Endothelial cell of umbilical vein (primary cell): Measurements from ENCODE around the gene CMTM7. TPM values are rescaled to one million over a fixed set of nuclear protein-coding genes. Genes with fewer than 3 reads are reported as not detected.

Experiments
- BruUV-seq: library from RNA; stranded (reverse); fragments of 400-500 nt; replicated peaks from 2 replicates; lab custom pipeline; 2021; lab: Mats Ljungman, UMichigan
- CTCF ChIA-PET: fragments of 300-600, 350-600 bp; sonication (Branson Sonifier 250); formaldehyde crosslinking; loops from one replicate; lab custom pipeline; 2021; ENCODE audit warnings: antibody characterized with exemption, inconsistent platforms; lab: Charles Lee
- POLR2A ChIA-PET: fragments of 300-600, 350-600 bp; sonication (Branson Sonifier 250); formaldehyde crosslinking; loops from one replicate; lab custom pipeline; 2021; ENCODE audit warnings: antibody characterized with exemption, inconsistent platforms; lab: Charles Lee
- DNase-seq: peaks from one replicate; pipeline ENCODE4 v3.0.0-alpha.2; 2011; ENCODE audit warnings: low read depth, low spot score
- FAIRE-seq: peaks from 2 replicates; lab custom pipeline; 2011; peaks lifted over from hg19 to GRCh38; lab: Jason Lieb, UNC
- H2AFZ ChIP-seq: 2 replicates; pipeline ENCODE4 v1.6.0; 2012; ENCODE audit warnings: low read depth, low read length, control low read depth, inconsistent platforms
- H3K27ac ChIP-seq: 2 replicates; pipeline ENCODE4 v1.5.1; 2011; ENCODE audit warnings: low read depth, mild to moderate bottlenecking, control low read depth, low read length, moderate library complexity; ENCODE audit not compliant: insufficient read depth
- H3K27me3 ChIP-seq, 2 experiments: 2 replicates each; pipeline versions ENCODE4 v1.6.0 to v1.6.1; 2011; ENCODE audit warnings: low read length in 2 of 2, mixed read lengths in 1 of 2; ENCODE audit not compliant: control insufficient read depth in 2 of 2, insufficient read depth in 2 of 2
- H3K36me3 ChIP-seq, 2 experiments: 2 replicates in 1 of 2; 3 replicates in 1 of 2; pipeline ENCODE4 v1.5.1; 2011; ENCODE audit warnings: low read length in 2 of 2, mild to moderate bottlenecking in 1 of 2, moderate library complexity in 1 of 2; ENCODE audit not compliant: control insufficient read depth in 2 of 2, insufficient read depth in 2 of 2; ENCODE audit errors: extremely low read depth in 1 of 2
- H3K4me1 ChIP-seq: 3 replicates; pipeline ENCODE4 v1.5.1; 2011; ENCODE audit warnings: mild to moderate bottlenecking, low read length; ENCODE audit not compliant: control insufficient read depth, insufficient read depth; ENCODE audit errors: extremely low read depth
- H3K4me2 ChIP-seq: 2 replicates; pipeline ENCODE4 v1.6.1; 2011; ENCODE audit warnings: low read length, control low read depth, mixed read lengths; ENCODE audit not compliant: insufficient read depth
- H3K4me3 ChIP-seq, 3 experiments: fragments of 200-600 bp in 1 of 3; sonication (generic), shearing (Covaris generic) in 1 of 3; replicated peaks in 1 of 3; 2 replicates each; pipeline ENCODE4 v1.5.1; 2011 to 2016; ENCODE audit warnings: control low read depth in 3 of 3, low read length in 3 of 3, mild to moderate bottlenecking in 2 of 3, inconsistent platforms in 1 of 3, low read depth in 1 of 3, moderate library complexity in 1 of 3; ENCODE audit not compliant: insufficient read depth in 1 of 3
- H3K79me2 ChIP-seq: 2 replicates; pipeline ENCODE4 v1.6.0; 2012; ENCODE audit warnings: low read length, inconsistent platforms; ENCODE audit not compliant: control insufficient read depth, insufficient read depth
- H3K9ac ChIP-seq: replicated peaks from 2 replicates; pipeline ENCODE3; 2011; ENCODE audit warnings: low read length, control low read depth; ENCODE audit not compliant: insufficient read depth; ENCODE audit errors: extremely low read depth
- H3K9me1 ChIP-seq: replicated peaks from 3 replicates; pipeline ENCODE4 v1.6.0; 2011; ENCODE audit warnings: mild to moderate bottlenecking, low read length; ENCODE audit not compliant: control insufficient read depth, insufficient read depth; ENCODE audit errors: extremely low read depth
- H3K9me3 ChIP-seq: replicated peaks from 2 replicates; pipeline ENCODE4 v1.5.1; 2012; ENCODE audit warnings: low read length, inconsistent platforms; ENCODE audit not compliant: control insufficient read depth, insufficient read depth
- H4K20me1 ChIP-seq: replicated peaks from 2 replicates; pipeline ENCODE3; 2011; ENCODE audit warnings: mild to moderate bottlenecking, low read length; ENCODE audit not compliant: control insufficient read depth, insufficient read depth; ENCODE audit errors: extremely low read depth
- CTCF ChIP-seq, 2 donors: IDR thresholded peaks; 1 replicate in 1 of 2; 2 replicates in 1 of 2; pipeline ENCODE4 v1.5.1; 2011; ENCODE audit warnings: low read length in 2 of 2, mild to moderate bottlenecking in 2 of 2, moderate library complexity in 2 of 2, control low read depth in 1 of 2, inconsistent platforms in 1 of 2, low read depth in 1 of 2; ENCODE audit not compliant: insufficient read depth in 1 of 2; ENCODE audit errors: extremely low read depth in 1 of 2
- EZH2 ChIP-seq: IDR thresholded peaks from 2 replicates; pipeline ENCODE4 v1.6.1; 2012; ENCODE audit warnings: borderline replicate concordance, low read depth, mild to moderate bottlenecking, moderate library complexity, low read length, inconsistent platforms; ENCODE audit not compliant: severe bottlenecking
- FOS ChIP-seq: IDR thresholded peaks from 2 replicates; pipeline ENCODE4 v1.6.1; 2011; ENCODE audit warnings: mild to moderate bottlenecking, low read length, moderate library complexity, borderline replicate concordance; ENCODE audit not compliant: insufficient read depth
- GATA2 ChIP-seq: IDR thresholded peaks from 2 replicates; pipeline ENCODE4 v1.7.0; 2011; ENCODE audit warnings: low read depth, mild to moderate bottlenecking, moderate library complexity, mixed read lengths, low read length; ENCODE audit not compliant: insufficient read length, insufficient read depth
- JUN ChIP-seq: IDR thresholded peaks from 2 replicates; pipeline ENCODE4 v1.6.1; 2011; ENCODE audit warnings: borderline replicate concordance, low read depth; ENCODE audit not compliant: insufficient read length, insufficient read depth
- MYC ChIP-seq: IDR thresholded peaks from one replicate; pipeline ENCODE4 v1.6.1; 2011; ENCODE audit warnings: mild to moderate bottlenecking, low read depth, low read length
- POLR2A ChIP-seq: IDR thresholded peaks from 2 replicates; pipeline ENCODE4 v1.6.1; 2012; ENCODE audit warnings: low read depth, mild to moderate bottlenecking, control low read depth, low read length
- POLR2AphosphoS5 ChIP-seq: IDR thresholded peaks from 2 replicates; pipeline ENCODE4 v1.6.1; 2012; ENCODE audit warnings: low read depth, mild to moderate bottlenecking, control low read depth, low read length, moderate library complexity; ENCODE audit not compliant: insufficient read depth
- dilution Hi-C: fragments of 300-500 bp; cut with MboI; formaldehyde crosslinking; loops from one replicate; pipeline ENCODE4 v1.15.0; 2019; ENCODE audit warnings: low sequenced_read_pairs; ENCODE audit not compliant: extremely low pct_ligation_motif_present
- intact Hi-C: fragments of 100-400 bp; cut with micrococcal nuclease; formaldehyde crosslinking; loops from one replicate; pipeline ENCODE4 v1.10.0; 2022
- polyA plus RNA-seq, 4 experiments: library from polyadenylated mRNA; depleted of rRNA in 3 of 4; stranded (reverse) in 3 of 4; unstranded in 1 of 4; fragments of >200 nt; gene quantifications; 2 replicates each; pipeline versions ENCODE4 v1.2.1 to v1.2.3, GENCODE V29; 2011 to 2012; ENCODE audit warnings: missing spikeins in 1 of 4
- total RNA-seq: library from RNA; stranded (reverse); gene quantifications from 2 replicates; pipeline ENCODE4 v1.2.3, GENCODE V29; 2021
- TF ChIP-seq, protein P1 (sequence below): IDR thresholded peaks from 2 replicates; pipeline ENCODE4 v1.6.1; 2011; ENCODE audit not compliant: insufficient read depth, insufficient read length

Gene CMTM7
- total and polyA plus RNA-seq, 2 donors (not counting 3 experiments of a cell fraction or from before 2014, with no cell fraction given) = 44.7 to 88.5 TPM

DNA sequence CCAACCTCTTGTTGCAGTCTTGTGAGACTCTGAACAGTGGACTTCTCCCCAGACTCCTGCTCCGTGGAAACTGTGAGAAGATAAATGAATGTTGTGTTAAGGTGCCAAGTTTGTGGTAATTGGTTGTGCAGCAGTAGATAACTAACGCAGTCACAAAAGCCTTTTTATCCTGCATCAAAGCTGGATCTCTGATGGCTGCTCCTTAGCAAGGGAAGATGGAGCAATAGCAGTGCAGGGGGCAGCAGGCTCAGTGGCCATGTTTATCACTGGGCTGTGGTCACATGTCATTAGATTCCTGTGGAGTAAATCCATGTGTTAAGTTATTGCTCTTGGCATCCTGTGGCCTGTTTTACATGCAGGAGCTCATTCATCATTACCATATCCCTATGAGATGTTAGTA lies 13.5 kb downstream of the CMTM7 start:
- dilution Hi-C loops = no loop called here
- Histone ChIP-seq H3K4me1 (peaks cover 27% of the 10 kb centered on the region), H3K79me2 (peaks cover 69% of the 10 kb centered on the region), H2AFZ (no peak overlapping the region), H4K20me1 (no peaks in the 10 kb centered on the region), H3K36me3 (peaks cover 0 to 4% of the 10 kb centered on the region in 2 experiments), H3K9ac (no peak overlapping the region), H3K27me3 (no peaks in the 10 kb centered on the region), H3K27ac (no peak overlapping the region), H3K4me3 (no peak overlapping the region), H3K4me2 (no peak overlapping the region), H3K9me1 (no peaks in the 10 kb centered on the region), H3K9me3 (no peaks in the 10 kb centered on the region)
- no TSS peak for BruUV-seq
- ChIA-PET CTCF (interaction anchor here (0.6 to 2.4 kb wide), 5 partner anchors 10 to 65 kb away, joined by 3 to 11 read pairs (median 5); no protein-coding TSS in a partner anchor), POLR2A (no interaction called here)
- no peak for TF ChIP-seq POLR2A
- TF ChIP-seq, protein P1, sequence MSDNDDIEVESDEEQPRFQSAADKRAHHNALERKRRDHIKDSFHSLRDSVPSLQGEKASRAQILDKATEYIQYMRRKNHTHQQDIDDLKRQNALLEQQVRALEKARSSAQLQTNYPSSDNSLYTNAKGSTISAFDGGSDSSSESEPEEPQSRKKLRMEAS = no peak
- no peak for TF ChIP-seq EZH2
- TF ChIP-seq FOS = no peak
- TF ChIP-seq GATA2 = no peak
- no peak for TF ChIP-seq MYC
- no peak for TF ChIP-seq POLR2AphosphoS5
- no peak for TF ChIP-seq JUN
- TF ChIP-seq CTCF (IDR thresholded peaks at IDR 0.05; ENCODE audit: extremely low read depth in 1 of 2, insufficient read depth in 1 of 2, low read depth in 1 of 2, low read length in 2 of 2) = no peak
- DNase-seq (no peak), FAIRE-seq (no peak)
- intact Hi-C loops = no loop called here
